DND-41 (cell line): ENCODE results near the gene C2orf80.
"Not testable (repeated sequence)": the region's sequence is repeated elsewhere in the genome, so short reads cannot be mapped to it uniquely, and the experiment has no call there.

Experiments
- EZH2 ChIP-seq: IDR thresholded peaks from 3 replicates; pipeline ENCODE4 v1.6.1; 2012; ENCODE audit warnings: borderline replicate concordance, low read depth, mild to moderate bottlenecking, moderate library complexity, low read length, inconsistent platforms; ENCODE audit not compliant: severe bottlenecking
- TF ChIP-seq, protein P1 (sequence below): IDR thresholded peaks from 2 replicates; pipeline ENCODE4 v1.5.1; 2012; ENCODE audit warnings: borderline replicate concordance, low read length, moderate library complexity, mild to moderate bottlenecking; ENCODE audit not compliant: poor library complexity, severe bottlenecking; ENCODE audit errors: extremely low read depth

DNA sequence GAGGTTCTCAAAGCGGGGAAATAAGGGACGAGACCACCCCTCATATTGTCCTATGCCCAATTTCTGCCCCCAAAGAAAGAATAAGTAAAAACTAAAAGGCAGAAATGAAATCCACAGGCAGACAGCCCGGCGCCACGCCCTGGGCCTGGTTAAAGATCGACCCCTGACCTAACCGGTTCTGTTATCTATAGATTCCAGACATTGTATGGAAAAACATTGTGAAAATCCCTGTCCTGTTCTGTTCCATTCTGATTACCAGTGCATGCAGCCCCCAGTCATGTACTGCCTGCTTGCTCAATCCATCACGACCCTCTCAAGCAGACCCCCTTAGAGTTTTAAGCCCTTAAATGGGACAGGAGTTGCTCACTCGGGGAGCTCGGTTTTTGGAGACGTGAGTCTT, 72.4 kb downstream of the C2orf80 start:
- TF ChIP-seq, protein P1, sequence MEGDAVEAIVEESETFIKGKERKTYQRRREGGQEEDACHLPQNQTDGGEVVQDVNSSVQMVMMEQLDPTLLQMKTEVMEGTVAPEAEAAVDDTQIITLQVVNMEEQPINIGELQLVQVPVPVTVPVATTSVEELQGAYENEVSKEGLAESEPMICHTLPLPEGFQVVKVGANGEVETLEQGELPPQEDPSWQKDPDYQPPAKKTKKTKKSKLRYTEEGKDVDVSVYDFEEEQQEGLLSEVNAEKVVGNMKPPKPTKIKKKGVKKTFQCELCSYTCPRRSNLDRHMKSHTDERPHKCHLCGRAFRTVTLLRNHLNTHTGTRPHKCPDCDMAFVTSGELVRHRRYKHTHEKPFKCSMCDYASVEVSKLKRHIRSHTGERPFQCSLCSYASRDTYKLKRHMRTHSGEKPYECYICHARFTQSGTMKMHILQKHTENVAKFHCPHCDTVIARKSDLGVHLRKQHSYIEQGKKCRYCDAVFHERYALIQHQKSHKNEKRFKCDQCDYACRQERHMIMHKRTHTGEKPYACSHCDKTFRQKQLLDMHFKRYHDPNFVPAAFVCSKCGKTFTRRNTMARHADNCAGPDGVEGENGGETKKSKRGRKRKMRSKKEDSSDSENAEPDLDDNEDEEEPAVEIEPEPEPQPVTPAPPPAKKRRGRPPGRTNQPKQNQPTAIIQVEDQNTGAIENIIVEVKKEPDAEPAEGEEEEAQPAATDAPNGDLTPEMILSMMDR = not testable (repeated sequence)
- not testable (repeated sequence) for TF ChIP-seq EZH2
